Heart right ventricle (tissue), 16 donors: ENCODE measurements around the gene FOXP4. TPM values are rescaled to one million over a fixed set of nuclear protein-coding genes. Genes with fewer than 3 reads are reported as not detected.
A peak's percentile ranks its signal among the peaks of the same experiment; 100 is the strongest.

Source experiments
- ATAC-seq, 8 donors: fragments of 200-7000 bp; cut with Tn5 transposase; one replicate each; pipeline ENCODE4 v1.9.1; 2020; ENCODE audit warnings: mild to moderate bottlenecking in 8 of 8, moderate library complexity in 8 of 8, moderate number of reproducible peaks in 1 of 8
- DNase-seq, 2 donors: peaks; one replicate each; pipeline ENCODE4 v3.0.0-alpha.2; 2020
- H3K27ac ChIP-seq, 10 donors: fragments of 200-600 bp; sonication (generic) in 2 of 10; one replicate each; pipeline versions ENCODE4 v1.5.0 to v1.8.0; 2020 to 2022; ENCODE audit warnings: mild to moderate bottlenecking in 3 of 10
- H3K27me3 ChIP-seq, 7 donors: fragments of 200-600 bp; one replicate each; pipeline ENCODE4 v1.8.0; 2021 to 2022; ENCODE audit warnings: mild to moderate bottlenecking in 2 of 7
- H3K36me3 ChIP-seq, 9 donors: fragments of 200-600 bp; sonication (generic) in 1 of 9; one replicate each; pipeline versions ENCODE4 v1.5.0 to v1.8.0; 2020 to 2022; ENCODE audit warnings: mild to moderate bottlenecking in 2 of 9
- H3K4me1 ChIP-seq, 9 donors: fragments of 200-600 bp; sonication (generic) in 1 of 9; one replicate each; pipeline versions ENCODE4 v1.5.0 to v1.8.0; 2020 to 2022; ENCODE audit warnings: mild to moderate bottlenecking in 4 of 9
- H3K4me3 ChIP-seq, 10 donors: fragments of 200-600 bp; sonication (generic) in 2 of 10; one replicate each; pipeline versions ENCODE4 v1.5.0 to v1.8.0; 2020 to 2022; ENCODE audit warnings: mild to moderate bottlenecking in 7 of 10, moderate library complexity in 2 of 10
- H3K9me3 ChIP-seq, 11 donors: fragments of 200-600 bp in 10 of 11; sonication (generic) in 2 of 11; one replicate each; pipeline versions ENCODE4 v1.5.0 to v1.8.0; 2013 to 2022; ENCODE audit warnings: mild to moderate bottlenecking in 2 of 11, control low read depth in 1 of 11, moderate library complexity in 1 of 11
- CTCF ChIP-seq, 9 donors: fragments of 200-600 bp; sonication (generic) in 2 of 9; IDR thresholded peaks; one replicate each; pipeline versions ENCODE4 v1.5.0 to v1.8.0; 2021 to 2022; ENCODE audit warnings: antibody characterized with exemption in 9 of 9, mild to moderate bottlenecking in 5 of 9, moderate library complexity in 1 of 9
- WGBS, 2 donors: extraction: QIAGEN DNeasy Blood & Tissue Kit; methylation state at CpG; one replicate each; pipeline ENCODE4 v1.1.7; 2013; ENCODE audit warnings: inconsistent platforms in 1 of 2; 5-methylcytosine and 5-hydroxymethylcytosine counted together
- intact Hi-C, 10 donors: fragments of 100-400 bp; cut with DNase I; formaldehyde crosslinking; loops; one replicate each; pipeline versions ENCODE4 v1.11.1 to v1.14.2; 2022
- polyA plus RNA-seq, 2 donors: library from polyadenylated mRNA; stranded (reverse); fragments of 200-250 nt; gene quantifications; one replicate each; pipeline ENCODE4 v1.2.3, GENCODE V29; 2013
- total RNA-seq, 10 donors: library from RNA; stranded (reverse); fragmentation: NEBNext Ultra II Directional in 3 of 10; extraction: Animal tissue kit (Norgen Biotek cat#: 25700) in 3 of 10; gene quantifications; one replicate each; pipeline versions ENCODE4 v1.2.1 to v1.2.4, GENCODE V29; 2021 to 2023
- donor health status: Arrhythmogenic right ventricular cardiomyopathy.
- donor health status: ischemic (EF 13 %, LVEDD 7.1; RV severe dilation, severe dysfunction).
- donor health status: healthy with polysubstance abuse.
- donor health status: DM: no; HTN: yes; CAD: no.
- donor health status: DM: no; HTN: no; CAD: no.
- donor health status: ischemic (EF 25% LVEDD 6.9; RV normal size, moderate dysfunction).
- donor health status: ischemic (EF 25% LVEDD 5.7; RV mildly dilated, moderate dysfunction).
- donor health status: healthy.
- donor health status: DM: yes; HTN: yes; CAD: no.
- donor health status: Ischemic cardiomyopathy.
- donor health status: ischemic (EF 35%, LVEDD 5.7; RV mildly dilated, moderate dysfunction).
- donor health status: nonischemic (EF 11% LVEDD 7.7; RV severe dilation, severe dysfunction).
- donor health status: DM: yes; HTN: yes; CAD: no.
- donor health status: PGD.
- donor health status: ischemic (EF 29% LVEDD 5.4; RV normal size, mild dysfunction).
- donor health status: nonischemic (EF 23%, LVEDD 6.1; RV moderate dilation, normal function).

The FOXP4 gene
- total and polyA plus RNA-seq, 12 donors, result 8.9 to 18.0 (median 13.6) TPM

GRCh38 chr6:41589223-41589622, 43.0 kb downstream of the FOXP4 start:
- Histone ChIP-seq H3K9me3 (no peaks in the 10 kb centered on the region), H3K4me1 (peaks cover 0 to 20% (median 11%) of the 10 kb centered on the region in 9 donors), H3K36me3 (peaks cover 0 to 68% (median 2%) of the 10 kb centered on the region in 9 donors), H3K4me3 (no peak overlapping the region), H3K27ac (no peak overlapping the region), H3K27me3 (no peaks in the 10 kb centered on the region)
- ATAC-seq, result no peak
- 85% methylated on average over 4 of the region's 4 CpGs for WGBS, 2 donors
- TF ChIP-seq CTCF (IDR thresholded peaks at IDR 0.05), result no peak
- no peak for DNase-seq
- intact Hi-C loops, result loop anchor here in 2 of 10 donors (2.0 to 5.0 kb wide), 2 partner anchors 166 to 217 kb away; no protein-coding TSS in a partner anchor

GRCh38 chr6:41589636-41590622, 43.7 kb downstream of the FOXP4 start:
- no peaks in the 10 kb centered on the region for H3K9me3 ChIP-seq
- intact Hi-C loops, result loop anchor here in 7 of 10 donors (2.0 to 5.0 kb wide), 8 partner anchors 43 to 223 kb away; partner anchors contain the start of gene FOXP4 (in 1 of the 7)
- 93 to 94% methylated on average over 39 of the region's 39 CpGs for WGBS, 2 donors
- no peak for ATAC-seq
- no peak for TF ChIP-seq CTCF (IDR thresholded peaks at IDR 0.05)
- no peak overlapping the region for H3K27ac ChIP-seq
- peaks cover 0 to 64% (median 9%) of the 10 kb centered on the region in 9 donors for H3K36me3 ChIP-seq
- no peak overlapping the region for H3K4me3 ChIP-seq
- no peak for DNase-seq
- H3K4me1 ChIP-seq, result peaks cover 0 to 13% (median 4%) of the 10 kb centered on the region in 9 donors
- H3K27me3 ChIP-seq, result no peaks in the 10 kb centered on the region

GRCh38 chr6:41591122-41591521, 44.9 kb downstream of the FOXP4 start:
- Histone ChIP-seq H3K27me3 (no peaks in the 10 kb centered on the region), H3K4me3 (no peak overlapping the region), H3K36me3 (peaks cover 0 to 69% (median 13%) of the 10 kb centered on the region in 9 donors), H3K4me1 (peaks cover 0 to 8% (median 0%) of the 10 kb centered on the region in 9 donors), H3K9me3 (no peaks in the 10 kb centered on the region), H3K27ac (no peak overlapping the region)
- TF ChIP-seq CTCF (IDR thresholded peaks at IDR 0.05), result no peak
- DNase-seq, result no peak
- WGBS, 2 donors, result 95 to 97% methylated on average over 6 of the region's 6 CpGs
- intact Hi-C loops, result loop anchor here in 7 of 10 donors (1.0 to 5.0 kb wide), 7 partner anchors 44 to 224 kb away; partner anchors contain the start of gene FOXP4 (in 1 of the 7)
- no peak for ATAC-seq

GRCh38 chr6:41591859-41592502, 45.8 kb downstream of the FOXP4 start:
- intact Hi-C loops, result loop anchor here (1.0 to 5.0 kb wide), 13 partner anchors 45 to 225 kb away; partner anchors contain the start of gene FOXP4 (in 1 of the 10)

More at GRCh38 chr6:41591859-41592502, 45.8 kb downstream of the FOXP4 start:
- Histone ChIP-seq H3K36me3 (peaks cover 0 to 75% (median 13%) of the 10 kb centered on the region in 9 donors), H3K27me3 (no peaks in the 10 kb centered on the region), H3K9me3 (no peaks in the 10 kb centered on the region), H3K4me1 (peaks cover 0 to 8% (median 0%) of the 10 kb centered on the region in 9 donors), H3K27ac (no peak overlapping the region), H3K4me3 (no peak overlapping the region)
- WGBS, 2 donors, result 2 to 4% methylated on average over 7 of the region's 7 CpGs
- DNase-seq (peak; percentile 72 to 73), ATAC-seq (peak; percentile 37 to 81 (median 60))
- TF ChIP-seq CTCF (IDR thresholded peaks at IDR 0.05), result peak; percentile 90 to 97 (median 92)
